Endodermal cell (in vitro differentiated cells): Measurements from ENCODE around the gene EEFSEC. TPM values are rescaled to one million over a fixed set of nuclear protein-coding genes. Genes with fewer than 3 reads are reported as not detected.
A peak's percentile ranks its signal among the peaks of the same experiment; 100 is the strongest.

Source experiments
- DNase-seq: peaks from one replicate; pipeline ENCODE4 v3.0.0-alpha.2; 2017
- H3K27ac ChIP-seq: 2 replicates; pipeline ENCODE4 v1.5.1; 2013; ENCODE audit warnings: mild to moderate bottlenecking, low read depth, low read length, moderate library complexity
- H3K27me3 ChIP-seq: 2 replicates; pipeline ENCODE4 v1.6.1; 2013; ENCODE audit warnings: mild to moderate bottlenecking, low read length, moderate library complexity; ENCODE audit not compliant: insufficient read depth, control insufficient read depth, poor library complexity, severe bottlenecking
- H3K36me3 ChIP-seq: 2 replicates; pipeline ENCODE4 v1.7.0; 2013; ENCODE audit warnings: mild to moderate bottlenecking, low read length, moderate library complexity; ENCODE audit not compliant: control insufficient read depth, insufficient read depth
- H3K4me1 ChIP-seq: one replicate; pipeline ENCODE4 v1.7.0; 2013; ENCODE audit warnings: low read length; ENCODE audit not compliant: control insufficient read depth, insufficient read depth
- H3K4me3 ChIP-seq: 2 replicates; pipeline ENCODE4 v1.5.1; 2013; ENCODE audit warnings: mild to moderate bottlenecking, low read length, moderate library complexity
- H3K9ac ChIP-seq: 2 replicates; pipeline ENCODE4 v1.6.1; 2013; ENCODE audit warnings: mild to moderate bottlenecking, low read length, moderate library complexity; ENCODE audit not compliant: poor library complexity, severe bottlenecking; ENCODE audit errors: extremely low read depth
- H3K9me3 ChIP-seq: 2 replicates; pipeline ENCODE4 v1.6.1; 2013; ENCODE audit warnings: mild to moderate bottlenecking, low read length, moderate library complexity; ENCODE audit not compliant: control insufficient read depth
- H3K27ac Mint-ChIP-seq: 2 replicates; pipeline ENCODE4 v1.8.0; 2020; ENCODE audit warnings: mixed read lengths
- H3K27me3 Mint-ChIP-seq: 2 replicates; pipeline ENCODE4 v1.8.0; 2021; ENCODE audit warnings: mild to moderate bottlenecking, mixed read lengths; ENCODE audit not compliant: insufficient read depth
- H3K36me3 Mint-ChIP-seq: 2 replicates; pipeline ENCODE4 v1.8.0; 2020; ENCODE audit warnings: low read depth, mixed read lengths
- H3K4me1 Mint-ChIP-seq: 2 replicates; pipeline ENCODE4 v1.8.0; 2020; ENCODE audit warnings: mixed read lengths
- H3K4me3 Mint-ChIP-seq: 2 replicates; pipeline ENCODE4 v1.8.0; 2020; ENCODE audit warnings: mild to moderate bottlenecking, moderate library complexity, mixed read lengths
- H3K9me3 Mint-ChIP-seq: 2 replicates; pipeline ENCODE4 v1.8.0; 2020; ENCODE audit warnings: mild to moderate bottlenecking, mixed read lengths
- WGBS, 2 experiments: methylation state at CpG; one replicate each; pipeline versions ENCODE4 v1.1.5 to v1.1.7; 2013; ENCODE audit warnings: missing lambda C conversion rate in 2 of 2, mixed read lengths in 1 of 2; ENCODE audit not compliant: insufficient coverage in 1 of 2, insufficient read length in 1 of 2; 5-methylcytosine and 5-hydroxymethylcytosine counted together
- total RNA-seq, 2 donors: library from RNA; stranded (reverse); fragmentation: NEBNext Ultra II Directional in 1 of 2; extraction: Animal tissue kit (Norgen Biotek cat#: 25700) in 1 of 2; gene quantifications; 2 replicates in 1 of 2; 3 replicates in 1 of 2; pipeline ENCODE4 v1.2.1, GENCODE V29; 2021
- TF ChIP-seq, protein P1 (sequence below): fragments of 200-600 bp; sonication (generic); conservative IDR thresholded peaks from 2 replicates; pipeline ENCODE4 v1.5.0; 2021; ENCODE audit warnings: antibody characterized with exemption, mild to moderate bottlenecking

The EEFSEC gene
- total RNA-seq, 2 donors from 2014 or later: 11.9 to 15.8 TPM

DNA sequence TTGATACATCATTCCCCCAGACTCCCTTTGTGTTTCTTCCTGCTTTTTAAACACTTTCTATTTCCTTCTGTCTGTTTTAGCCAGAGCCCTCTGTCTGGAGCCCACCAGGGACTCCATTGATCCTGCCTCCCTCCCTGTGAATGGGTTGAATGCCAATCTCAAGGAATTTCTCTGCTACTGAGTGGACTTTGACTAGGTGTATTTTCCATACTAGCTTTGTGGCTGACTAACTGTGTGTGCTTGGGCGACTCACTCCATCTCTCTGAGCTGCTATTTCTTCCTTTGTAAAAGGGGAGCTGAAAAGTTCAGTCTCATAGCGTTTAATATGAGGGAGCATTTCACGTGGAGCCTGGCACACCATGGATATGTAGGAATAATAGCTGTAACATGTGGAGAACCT is 98.8 kb downstream of the EEFSEC start:
- H3K4me1 Mint-ChIP-seq: peaks cover 6% of the 10 kb centered on the region
- WGBS, 2 experiments: 84 to 89% methylated on average over 3 of the region's 3 CpGs

DNA sequence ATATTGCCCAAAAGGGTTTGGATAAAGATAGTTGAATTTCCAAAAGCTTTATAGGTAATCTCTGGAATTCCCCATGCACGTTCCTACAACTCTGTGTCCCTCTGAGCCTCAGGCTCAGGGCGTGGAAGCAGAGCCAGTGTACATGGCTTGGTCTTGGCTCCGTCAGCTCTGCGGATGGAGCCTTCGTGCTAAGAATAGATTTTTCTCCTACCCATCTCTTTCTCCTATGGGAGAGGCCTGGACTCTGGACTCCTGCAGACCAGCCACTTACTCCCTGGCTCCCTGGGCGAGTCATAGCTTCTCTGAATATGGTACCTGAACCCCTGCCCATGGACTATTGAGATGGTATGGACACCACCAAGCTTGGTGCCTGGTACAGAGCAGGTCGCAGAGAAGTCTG is 99.9 kb downstream of the EEFSEC start:
- no peak for DNase-seq
- Mint-ChIP-seq H3K36me3 (peaks cover 7% of the 10 kb centered on the region), H3K27ac (no peak overlapping the region)

More for the DNA sequence above, 98.8 kb downstream of the EEFSEC start:
- no peaks in the 10 kb centered on the region for H3K27me3 Mint-ChIP-seq
- H3K9me3 Mint-ChIP-seq: peaks cover 7% of the 10 kb centered on the region
- Histone ChIP-seq H3K27ac (peak overlapping the region; percentile 42), H3K4me1 (no peaks in the 10 kb centered on the region), H3K4me3 (no peak overlapping the region), H3K27me3 (no peaks in the 10 kb centered on the region), H3K9ac (no peak overlapping the region), H3K36me3 (peaks cover 3% of the 10 kb centered on the region), H3K9me3 (no peaks in the 10 kb centered on the region)
- TF ChIP-seq, protein P1, sequence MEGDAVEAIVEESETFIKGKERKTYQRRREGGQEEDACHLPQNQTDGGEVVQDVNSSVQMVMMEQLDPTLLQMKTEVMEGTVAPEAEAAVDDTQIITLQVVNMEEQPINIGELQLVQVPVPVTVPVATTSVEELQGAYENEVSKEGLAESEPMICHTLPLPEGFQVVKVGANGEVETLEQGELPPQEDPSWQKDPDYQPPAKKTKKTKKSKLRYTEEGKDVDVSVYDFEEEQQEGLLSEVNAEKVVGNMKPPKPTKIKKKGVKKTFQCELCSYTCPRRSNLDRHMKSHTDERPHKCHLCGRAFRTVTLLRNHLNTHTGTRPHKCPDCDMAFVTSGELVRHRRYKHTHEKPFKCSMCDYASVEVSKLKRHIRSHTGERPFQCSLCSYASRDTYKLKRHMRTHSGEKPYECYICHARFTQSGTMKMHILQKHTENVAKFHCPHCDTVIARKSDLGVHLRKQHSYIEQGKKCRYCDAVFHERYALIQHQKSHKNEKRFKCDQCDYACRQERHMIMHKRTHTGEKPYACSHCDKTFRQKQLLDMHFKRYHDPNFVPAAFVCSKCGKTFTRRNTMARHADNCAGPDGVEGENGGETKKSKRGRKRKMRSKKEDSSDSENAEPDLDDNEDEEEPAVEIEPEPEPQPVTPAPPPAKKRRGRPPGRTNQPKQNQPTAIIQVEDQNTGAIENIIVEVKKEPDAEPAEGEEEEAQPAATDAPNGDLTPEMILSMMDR: no peak
- H3K27ac Mint-ChIP-seq: no peak overlapping the region
- no peak for DNase-seq
- no peak overlapping the region for H3K4me3 Mint-ChIP-seq
- peaks cover 8% of the 10 kb centered on the region for H3K36me3 Mint-ChIP-seq

GRCh38 chr3:128254066-128254590 is 100.8 kb downstream of the EEFSEC start:
- Mint-ChIP-seq H3K27ac (no peak overlapping the region), H3K9me3 (peaks cover 7% of the 10 kb centered on the region), H3K4me1 (peaks cover 6% of the 10 kb centered on the region), H3K27me3 (no peaks in the 10 kb centered on the region), H3K4me3 (no peak overlapping the region), H3K36me3 (peaks cover 7% of the 10 kb centered on the region)
- H3K9ac ChIP-seq: no peak overlapping the region
- no peak overlapping the region for H3K27ac ChIP-seq
- WGBS, 2 experiments: 89 to 92% methylated on average over 6 to 7 of the region's 7 CpGs
- no peaks in the 10 kb centered on the region for H3K27me3 ChIP-seq
- no peaks in the 10 kb centered on the region for H3K9me3 ChIP-seq
- no peaks in the 10 kb centered on the region for H3K36me3 ChIP-seq
- H3K4me1 ChIP-seq: no peaks in the 10 kb centered on the region
- TF ChIP-seq, protein P1: no peak
- H3K4me3 ChIP-seq: no peak overlapping the region
- DNase-seq: no peak

More for the DNA sequence above, 99.9 kb downstream of the EEFSEC start:
- 95 to 96% methylated on average over 4 to 7 of the region's 7 CpGs for WGBS, 2 experiments
- no peaks in the 10 kb centered on the region for H3K4me1 ChIP-seq
- H3K9ac ChIP-seq: no peak overlapping the region
- peaks cover 1% of the 10 kb centered on the region for H3K36me3 ChIP-seq
- TF ChIP-seq, protein P1: no peak
- no peaks in the 10 kb centered on the region for H3K27me3 ChIP-seq
- Mint-ChIP-seq H3K4me1 (peaks cover 6% of the 10 kb centered on the region), H3K27me3 (no peaks in the 10 kb centered on the region), H3K4me3 (no peak overlapping the region), H3K9me3 (peaks cover 7% of the 10 kb centered on the region)
- H3K27ac ChIP-seq: no peak overlapping the region
- H3K4me3 ChIP-seq: no peak overlapping the region
- H3K9me3 ChIP-seq: no peaks in the 10 kb centered on the region
